HL-60 (cell line): ENCODE results near the gene GLIS1.

Source experiments
- DNase-seq, 2 experiments: peaks; one replicate each; pipeline ENCODE4 v3.0.0-alpha.2; 2010 to 2020; ENCODE audit warnings: low read depth in 1 of 2, low spot score in 1 of 2
- H3K27ac ChIP-seq: fragments of 250-450 bp; sonication (Bioruptor Pico); replicated peaks from 2 replicates; pipeline ENCODE4 v1.5.1; 2020; ENCODE audit warnings: mild to moderate bottlenecking, moderate library complexity
- H3K27me3 ChIP-seq: fragments of 250-450 bp; sonication (Bioruptor Pico); 2 replicates; pipeline ENCODE4 v1.5.1; 2021; ENCODE audit warnings: mild to moderate bottlenecking, moderate library complexity; ENCODE audit not compliant: insufficient read depth, poor library complexity, severe bottlenecking
- H3K4me3 ChIP-seq: replicated peaks from 2 replicates; pipeline ENCODE4 v1.5.1; 2011; ENCODE audit warnings: mild to moderate bottlenecking, control low read depth, low read length; ENCODE audit not compliant: insufficient read depth
- GABPA ChIP-seq: IDR thresholded peaks from 2 replicates; pipeline ENCODE4 v1.6.1; 2012; ENCODE audit warnings: low read depth
- POLR2AphosphoS5 ChIP-seq: IDR thresholded peaks from 2 replicates; pipeline ENCODE4 v1.6.1; 2012; ENCODE audit warnings: low read depth
- REST ChIP-seq: IDR thresholded peaks from 2 replicates; pipeline ENCODE4 v1.6.1; 2012; ENCODE audit warnings: low read depth; ENCODE audit not compliant: insufficient replicate concordance
- SPI1 ChIP-seq: IDR thresholded peaks from 2 replicates; pipeline ENCODE4 v1.6.1; 2012; ENCODE audit warnings: low read depth, mild to moderate bottlenecking, borderline replicate concordance
- TF ChIP-seq, protein P1 (sequence below): IDR thresholded peaks from one replicate; pipeline ENCODE4 v1.5.1; 2011; ENCODE audit warnings: low read length, control low read depth, inconsistent platforms; ENCODE audit not compliant: insufficient read depth

The GLIS1 gene

DNA sequence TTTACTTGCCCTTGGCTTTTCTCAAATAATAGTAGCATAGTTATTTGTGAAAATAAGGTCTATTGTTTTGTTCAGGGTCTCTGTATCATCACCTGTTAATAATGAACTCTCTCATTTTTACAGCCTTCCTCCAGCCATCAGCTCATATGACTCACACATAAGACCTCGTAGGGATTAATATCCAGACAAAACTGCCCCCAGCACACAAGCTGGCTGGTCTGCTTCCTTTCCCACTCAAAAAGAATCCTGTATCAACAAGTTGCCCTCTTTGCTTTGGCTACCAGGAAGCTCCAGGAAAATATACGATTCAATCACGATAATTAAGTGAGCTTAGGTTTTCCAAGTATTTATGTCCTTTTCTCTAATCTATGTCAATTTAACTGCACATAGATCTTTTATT, 160.6 kb downstream of the GLIS1 start:
- no peak overlapping the region for H3K4me3 ChIP-seq
- no peaks in the 10 kb centered on the region for H3K27me3 ChIP-seq
- no peak for TF ChIP-seq GABPA
- no peak for TF ChIP-seq REST
- no peak for TF ChIP-seq SPI1
- TF ChIP-seq POLR2AphosphoS5 = no peak
- DNase-seq = no peak
- H3K27ac ChIP-seq = no peak overlapping the region

DNA sequence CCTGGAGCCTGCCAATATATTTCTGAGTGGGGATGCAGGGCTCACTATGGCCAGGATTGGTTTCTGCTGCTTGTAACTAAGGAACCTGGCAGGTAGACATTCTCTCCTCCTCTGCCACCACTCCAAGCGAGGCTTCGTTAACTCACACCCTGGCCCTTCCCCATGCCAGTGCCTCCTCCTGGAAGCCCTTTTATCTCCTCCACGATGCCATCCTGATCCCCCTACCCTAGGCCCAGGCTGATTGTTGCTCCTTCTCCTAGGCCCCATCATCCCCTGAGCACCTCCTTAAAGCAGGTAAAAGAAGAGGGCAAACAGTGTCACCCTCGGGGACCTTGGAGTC, 161.2 kb downstream of the GLIS1 start:
- no peak for DNase-seq
- TF ChIP-seq REST (no peak), GABPA (no peak), POLR2AphosphoS5 (no peak), SPI1 (no peak)
- TF ChIP-seq, protein P1, sequence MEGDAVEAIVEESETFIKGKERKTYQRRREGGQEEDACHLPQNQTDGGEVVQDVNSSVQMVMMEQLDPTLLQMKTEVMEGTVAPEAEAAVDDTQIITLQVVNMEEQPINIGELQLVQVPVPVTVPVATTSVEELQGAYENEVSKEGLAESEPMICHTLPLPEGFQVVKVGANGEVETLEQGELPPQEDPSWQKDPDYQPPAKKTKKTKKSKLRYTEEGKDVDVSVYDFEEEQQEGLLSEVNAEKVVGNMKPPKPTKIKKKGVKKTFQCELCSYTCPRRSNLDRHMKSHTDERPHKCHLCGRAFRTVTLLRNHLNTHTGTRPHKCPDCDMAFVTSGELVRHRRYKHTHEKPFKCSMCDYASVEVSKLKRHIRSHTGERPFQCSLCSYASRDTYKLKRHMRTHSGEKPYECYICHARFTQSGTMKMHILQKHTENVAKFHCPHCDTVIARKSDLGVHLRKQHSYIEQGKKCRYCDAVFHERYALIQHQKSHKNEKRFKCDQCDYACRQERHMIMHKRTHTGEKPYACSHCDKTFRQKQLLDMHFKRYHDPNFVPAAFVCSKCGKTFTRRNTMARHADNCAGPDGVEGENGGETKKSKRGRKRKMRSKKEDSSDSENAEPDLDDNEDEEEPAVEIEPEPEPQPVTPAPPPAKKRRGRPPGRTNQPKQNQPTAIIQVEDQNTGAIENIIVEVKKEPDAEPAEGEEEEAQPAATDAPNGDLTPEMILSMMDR = no peak
- no peak overlapping the region for H3K27ac ChIP-seq
- H3K27me3 ChIP-seq = no peaks in the 10 kb centered on the region
- no peak overlapping the region for H3K4me3 ChIP-seq

GRCh38 chr1:53576866-53577760, 161.9 kb downstream of the GLIS1 start:
- Histone ChIP-seq H3K4me3 (no peak overlapping the region), H3K27me3 (no peaks in the 10 kb centered on the region), H3K27ac (no peak overlapping the region)
- TF ChIP-seq GABPA (no peak), REST (no peak)
- TF ChIP-seq, protein P1 = no peak
- DNase-seq = no peak
